HT1080 (cell line): ENCODE measurements around the gene MED27. TPM values are rescaled to one million over a fixed set of nuclear protein-coding genes. Genes with fewer than 3 reads are reported as not detected.

Experiments
- DNase-seq: peaks from one replicate; pipeline ENCODE4 v3.0.0-alpha.2; 2015; ENCODE audit warnings: low read depth
- total RNA-seq: library from RNA; depleted of rRNA; stranded (reverse); fragments of >200 nt; shearing (Covaris generic); gene quantifications from 2 replicates; pipeline ENCODE4 v1.2.3, GENCODE V29; 2014

The MED27 gene
- total RNA-seq, 1 experiment from 2014 or later = 63.5 TPM

- no peak for DNase-seq
Observed at GRCh38 chr9:132044176-132044875, 35.3 kb downstream of the MED27 start.

- DNase-seq = no peak
Observed at GRCh38 chr9:132043708-132044107, 36.0 kb downstream of the MED27 start.

GRCh38 chr9:132042324-132042723 lies 37.3 kb downstream of the MED27 start:
- peak; percentile 99 for DNase-seq

- DNase-seq = no peak
Observed at GRCh38 chr9:132041798-132042197, 37.9 kb downstream of the MED27 start.

GRCh38 chr9:132040808-132041207 lies 38.9 kb downstream of the MED27 start:
- no peak for DNase-seq

GRCh38 chr9:132040246-132040645 lies 39.4 kb downstream of the MED27 start:
- no peak for DNase-seq

GRCh38 chr9:132039284-132039683 lies 40.4 kb downstream of the MED27 start:
- DNase-seq = no peak

GRCh38 chr9:132037458-132037857 lies 42.2 kb downstream of the MED27 start:
- no peak for DNase-seq

- DNase-seq = no peak
Observed at GRCh38 chr9:132036521-132036920, 43.1 kb downstream of the MED27 start.

- DNase-seq = no peak
Observed at GRCh38 chr9:132035679-132036078, 44.0 kb downstream of the MED27 start.

- no peak for DNase-seq
Observed at GRCh38 chr9:132032238-132032950, 47.3 kb downstream of the MED27 start.

GRCh38 chr9:132031467-132032237 lies 48.0 kb downstream of the MED27 start:
- no peak for DNase-seq

GRCh38 chr9:132030626-132031325 lies 48.9 kb downstream of the MED27 start:
- DNase-seq = no peak

- DNase-seq = peak; percentile 19
Observed at GRCh38 chr9:132027752-132028663, 51.7 kb downstream of the MED27 start.

GRCh38 chr9:132026932-132027585 lies 52.6 kb downstream of the MED27 start:
- peak; percentile 70 for DNase-seq

GRCh38 chr9:132025766-132026165 lies 53.9 kb downstream of the MED27 start:
- DNase-seq = no peak

- DNase-seq = no peak
Observed at GRCh38 chr9:132024589-132024988, 55.1 kb downstream of the MED27 start.

- no peak for DNase-seq
Observed at GRCh38 chr9:132023419-132024180, 56.1 kb downstream of the MED27 start.
